ENCODE data around the gene MROH2B.

Gene MROH2B

GRCh38 chr5:41071242-41071641 is at the start of gene MROH2B:
TSS of gene MROH2B (minus strand) at chr5:41071342. CDS start at chr5:41070852, 490 bp downstream.
- DNase-seq (ENCODE audit: low read depth in 3 of 3), result no peak

GRCh38 chr5:41120600-41120999 is 49.5 kb upstream of the MROH2B start:
- no peak for DNase-seq (ENCODE audit: low read depth in 3 of 3)

GRCh38 chr5:41118177-41118576 is 47.0 kb upstream of the MROH2B start:
- DNase-seq (ENCODE audit: low read depth in 3 of 3), result no peak

GRCh38 chr5:41115281-41115680 is 44.1 kb upstream of the MROH2B start:
- DNase-seq (ENCODE audit: low read depth in 3 of 3), result no peak

GRCh38 chr5:41112486-41113455 is 41.6 kb upstream of the MROH2B start:
- DNase-seq (ENCODE audit: low read depth in 3 of 3), result no peak

- DNase-seq (ENCODE audit: low read depth in 3 of 3), result no peak
Measured at GRCh38 chr5:41109186-41109585, 38.0 kb upstream of the MROH2B start.

GRCh38 chr5:41102341-41102740 is 31.2 kb upstream of the MROH2B start:
- no peak for DNase-seq (ENCODE audit: low read depth in 3 of 3)

GRCh38 chr5:41097642-41098041 is 26.5 kb upstream of the MROH2B start:
- DNase-seq (ENCODE audit: low read depth in 3 of 3), result no peak

GRCh38 chr5:41095324-41096101 is 24.4 kb upstream of the MROH2B start:
- no peak for DNase-seq (ENCODE audit: low read depth in 3 of 3)

- DNase-seq (ENCODE audit: low read depth in 3 of 3), result no peak
Measured at GRCh38 chr5:41094871-41095270, 23.7 kb upstream of the MROH2B start.

GRCh38 chr5:41093803-41094202 is 22.7 kb upstream of the MROH2B start:
- no peak for DNase-seq (ENCODE audit: low read depth in 3 of 3)

GRCh38 chr5:41087461-41087860 is 16.3 kb upstream of the MROH2B start:
- no peak for DNase-seq (ENCODE audit: low read depth in 3 of 3)

- no peak for DNase-seq (ENCODE audit: low read depth in 3 of 3)
Measured at GRCh38 chr5:41083306-41083705, 12.2 kb upstream of the MROH2B start.

GRCh38 chr5:41071975-41072374 is 833 bp upstream of the MROH2B start:
- no peak for DNase-seq (ENCODE audit: low read depth in 3 of 3)

- no peak for DNase-seq (ENCODE audit: low read depth in 3 of 3)
Measured at GRCh38 chr5:41067714-41068568, 3.2 kb downstream of the MROH2B start.

GRCh38 chr5:41065691-41066335 is 5.3 kb downstream of the MROH2B start:
- DNase-seq (ENCODE audit: low read depth in 3 of 3), result no peak

- DNase-seq (ENCODE audit: low read depth in 3 of 3), result no peak
Measured at GRCh38 chr5:41057940-41058339, 13.2 kb downstream of the MROH2B start.

- no peak for DNase-seq (ENCODE audit: low read depth in 3 of 3)
Measured at GRCh38 chr5:41057231-41057630, 13.9 kb downstream of the MROH2B start.

GRCh38 chr5:41048986-41049385 is 22.2 kb downstream of the MROH2B start:
- DNase-seq (ENCODE audit: low read depth in 3 of 3), result no peak

GRCh38 chr5:41043109-41043747 is 27.9 kb downstream of the MROH2B start:
- no peak for DNase-seq (ENCODE audit: low read depth in 3 of 3)

GRCh38 chr5:41032973-41033372 is 38.2 kb downstream of the MROH2B start:
- DNase-seq (ENCODE audit: low read depth in 3 of 3), result no peak

Measured in stimulated activated CD4-positive, alpha-beta T cell treated with anti-CD3 and anti-CD28 coated beads, TNF-alpha, amount 100 ng/mL, for 4 hours (primary cell).